HepG2 (cell line): ENCODE measurements around the gene CCBE1. TPM values are rescaled to one million over a fixed set of nuclear protein-coding genes. Genes with fewer than 3 reads are reported as not detected.

Experiments
- ATAC-seq: fragments of 200-7000 bp; cut with Tn5 transposase; 3 replicates; pipeline ENCODE4 v1.9.1; 2020; ENCODE audit warnings: mild to moderate bottlenecking, moderate library complexity
- BruUV-seq: library from RNA; stranded (reverse); fragments of 400-500 nt; replicated peaks from 2 replicates; lab custom pipeline; 2021; lab: Mats Ljungman, UMichigan
- CTCF ChIA-PET: fragments of 300-600 bp; formaldehyde crosslinking; extraction: SDS; loops from one replicate; lab custom pipeline; 2021; ENCODE audit warnings: low total read pairs, inconsistent platforms, low intra/inter-chr PET ratio; lab: Yijun Ruan, JAX
- POLR2A ChIA-PET: fragments of 350-600 bp; sonication (Branson Sonifier 250); formaldehyde crosslinking; loops from one replicate; lab custom pipeline; 2020; ENCODE audit warnings: antibody characterized with exemption, inconsistent platforms; lab: Yijun Ruan, JAX
- DNase-seq: peaks from one replicate; pipeline ENCODE4 v3.0.0-alpha.2; 2015; ENCODE audit warnings: low spot score
- FAIRE-seq: peaks from 3 replicates; lab custom pipeline; 2011; peaks lifted over from hg19 to GRCh38; lab: Jason Lieb, UNC
- H2AFZ ChIP-seq: one replicate; pipeline ENCODE4 v1.6.1; 2011; ENCODE audit warnings: low read length, inconsistent platforms
- H3K27ac ChIP-seq: fragments of 300-600 bp; 3 replicates; pipeline ENCODE4 v1.8.0; 2011; ENCODE audit warnings: mixed run types, mild to moderate bottlenecking, mixed read lengths, low read length, inconsistent platforms; ENCODE audit not compliant: insufficient read depth; ENCODE audit errors: extremely low read length
- H3K27me3 ChIP-seq, 2 experiments: fragments of 200-600 bp in 1 of 2; 2 replicates in 1 of 2; 3 replicates in 1 of 2; pipeline versions ENCODE4 v1.6.0 to v1.8.0; 2011; ENCODE audit warnings: low read length in 2 of 2, mild to moderate bottlenecking in 2 of 2, moderate library complexity in 2 of 2, inconsistent platforms in 1 of 2; ENCODE audit not compliant: insufficient read depth in 2 of 2, control insufficient read depth in 1 of 2
- H3K36me3 ChIP-seq, 2 experiments: fragments of 200-600 bp in 1 of 2; replicated peaks in 1 of 2; 2 replicates in 1 of 2; 3 replicates in 1 of 2; pipeline versions ENCODE4 v1.5.1 to v1.8.0; 2011; ENCODE audit warnings: low read length in 2 of 2, inconsistent platforms in 1 of 2; ENCODE audit not compliant: insufficient read depth in 2 of 2, control insufficient read depth in 1 of 2
- H3K4me1 ChIP-seq: 2 replicates; pipeline ENCODE4 v1.5.1; 2012; ENCODE audit warnings: low read length, inconsistent platforms; ENCODE audit not compliant: insufficient read depth
- H3K4me2 ChIP-seq: 2 replicates; pipeline ENCODE4 v1.6.0; 2011; ENCODE audit warnings: low read depth, low read length, inconsistent platforms
- H3K4me3 ChIP-seq, 3 experiments: fragments of 200-600 bp in 1 of 3; sonication (generic), shearing (Covaris generic) in 1 of 3; replicated peaks in 1 of 3; 2 replicates each; pipeline ENCODE4 v1.5.1; 2011 to 2016; ENCODE audit warnings: low read length in 3 of 3, inconsistent platforms in 2 of 3, low read depth in 2 of 3, mild to moderate bottlenecking in 2 of 3, control low read depth in 1 of 3, mixed read lengths in 1 of 3; ENCODE audit not compliant: insufficient read depth in 1 of 3
- H3K79me2 ChIP-seq: one replicate; pipeline ENCODE4 v1.6.1; 2011; ENCODE audit warnings: low read length, inconsistent platforms; ENCODE audit not compliant: insufficient read depth
- H3K9ac ChIP-seq: 2 replicates; pipeline ENCODE4 v1.6.0; 2011; ENCODE audit warnings: mild to moderate bottlenecking, low read depth, low read length, inconsistent platforms; ENCODE audit not compliant: insufficient read depth
- H3K9me3 ChIP-seq: 2 replicates; pipeline ENCODE4 v1.5.1; 2012; ENCODE audit warnings: mild to moderate bottlenecking, low read length
- H4K20me1 ChIP-seq: 2 replicates; pipeline ENCODE4 v1.6.0; 2011; ENCODE audit warnings: inconsistent platforms, mild to moderate bottlenecking, low read length, moderate library complexity; ENCODE audit not compliant: insufficient read depth
- BORCS8-MEF2B ChIP-seq: sonication (generic); formaldehyde crosslinking; IDR thresholded peaks from 2 replicates; pipeline ENCODE4 v1.8.0; 2022; ENCODE audit warnings: mild to moderate bottlenecking, missing genetic modification reagents
- ETV6 ChIP-seq: sonication (generic); formaldehyde crosslinking; conservative IDR thresholded peaks from 2 replicates; pipeline ENCODE4 v1.4.0; 2020; ENCODE audit warnings: missing genetic modification reagents
- KLF6 ChIP-seq: IDR thresholded peaks from 2 replicates; pipeline ENCODE4 v1.8.0; 2016; ENCODE audit warnings: missing biosample characterization, missing genetic modification reagents
- MED8 ChIP-seq: sonication (generic); formaldehyde crosslinking; IDR thresholded peaks from 2 replicates; pipeline ENCODE4 v1.8.1; 2023; ENCODE audit warnings: mild to moderate bottlenecking, missing genetic modification reagents; ENCODE audit not compliant: insufficient replicate concordance
- RARG ChIP-seq: sonication (generic); formaldehyde crosslinking; IDR thresholded peaks from 2 replicates; pipeline ENCODE4 v1.4.0; 2020; ENCODE audit warnings: low read depth, mild to moderate bottlenecking, missing genetic modification reagents
- SOX13 ChIP-seq, 3 experiments: fragments of 450-650 bp in 1 of 3; sonication (generic) in 1 of 3; formaldehyde crosslinking in 1 of 3; IDR thresholded peaks in 2 of 3; conservative IDR thresholded peaks in 1 of 3; 2 replicates each; pipeline versions ENCODE4 v1.5.0 to v1.6.1; 2016 to 2020; ENCODE audit warnings: antibody characterized with exemption in 1 of 3, mild to moderate bottlenecking in 1 of 3, missing compliant biosample characterization in 1 of 3, missing genetic modification reagents in 1 of 3, moderate library complexity in 1 of 3
- ZFY ChIP-seq: sonication (generic); formaldehyde crosslinking; IDR thresholded peaks from 2 replicates; pipeline ENCODE4 v1.4.0; 2020; ENCODE audit warnings: missing genetic modification reagents
- ZNF296 ChIP-seq: sonication (generic); formaldehyde crosslinking; conservative IDR thresholded peaks from 2 replicates; pipeline ENCODE4 v1.5.0; 2020; ENCODE audit warnings: mild to moderate bottlenecking, missing genetic modification reagents
- ZNF772 ChIP-seq: sonication (generic); formaldehyde crosslinking; IDR thresholded peaks from 2 replicates; pipeline ENCODE4 v1.5.0; 2020; ENCODE audit warnings: mild to moderate bottlenecking, missing genetic modification reagents
- ZNF776 ChIP-seq: sonication (generic); formaldehyde crosslinking; IDR thresholded peaks from 2 replicates; pipeline ENCODE4 v1.4.0; 2020; ENCODE audit warnings: mild to moderate bottlenecking, missing genetic modification reagents
- ZSCAN20 ChIP-seq: sonication (generic); formaldehyde crosslinking; IDR thresholded peaks from 2 replicates; pipeline ENCODE4 v1.4.0; 2020; ENCODE audit warnings: missing genetic modification reagents, mild to moderate bottlenecking, borderline replicate concordance
- WGBS: methylation state at CpG from one replicate; pipeline ENCODE4 v1.1.6; 2017; ENCODE audit warnings: low lambda C conversion rate; 5-methylcytosine and 5-hydroxymethylcytosine counted together
- in situ Hi-C: cut with HindIII; loops from 2 replicates; pipeline ENCODE4 v1.10.0; 2017; ENCODE audit warnings: low pct_unique_long_range_greater_than_20kb; ENCODE audit not compliant: extremely low pct_ligation_motif_present
- intact Hi-C: fragments of 100-400 bp; cut with micrococcal nuclease; formaldehyde crosslinking; loops from one replicate; pipeline ENCODE4 v1.10.0; 2022; ENCODE audit not compliant: unreplicated experiment
- polyA plus RNA-seq, 8 experiments: library from polyadenylated mRNA; depleted of rRNA in 3 of 8; stranded (reverse) in 7 of 8; unstranded in 1 of 8; fragments of >200 nt; fragmentation: Illumina TruSeq in 4 of 8; extraction: Trizol in 4 of 8; gene quantifications; 2 replicates each; pipeline versions ENCODE4 v1.2.1 to v1.2.3, GENCODE V29; 2011 to 2016; ENCODE audit warnings: low read depth in 4 of 8, missing spikeins in 1 of 8, mixed read lengths in 1 of 8; ENCODE audit not compliant: insufficient read depth in 1 of 8
- total RNA-seq, 5 experiments: library from RNA; depleted of rRNA; stranded (reverse); fragments of >200 nt; fragmentation: Illumina TruSeq; extraction: Trizol; gene quantifications; 2 replicates each; pipeline ENCODE4 v1.2.3, GENCODE V29; 2016; ENCODE audit warnings: low read depth in 1 of 5
- TF ChIP-seq, protein P1 (sequence below): fragments of 450-650 bp; IDR thresholded peaks from 2 replicates; pipeline ENCODE4 v1.6.1; 2016
- TF ChIP-seq, protein P2 (sequence below): sonication (generic); formaldehyde crosslinking; conservative IDR thresholded peaks from 2 replicates; pipeline ENCODE4 v1.4.0; 2020; ENCODE audit warnings: missing genetic modification reagents

CCBE1 gene
- total and polyA plus RNA-seq, 2 of the 13 experiments (the other 11 are each of a cell fraction or from before 2014, with no cell fraction given): not detected

DNA sequence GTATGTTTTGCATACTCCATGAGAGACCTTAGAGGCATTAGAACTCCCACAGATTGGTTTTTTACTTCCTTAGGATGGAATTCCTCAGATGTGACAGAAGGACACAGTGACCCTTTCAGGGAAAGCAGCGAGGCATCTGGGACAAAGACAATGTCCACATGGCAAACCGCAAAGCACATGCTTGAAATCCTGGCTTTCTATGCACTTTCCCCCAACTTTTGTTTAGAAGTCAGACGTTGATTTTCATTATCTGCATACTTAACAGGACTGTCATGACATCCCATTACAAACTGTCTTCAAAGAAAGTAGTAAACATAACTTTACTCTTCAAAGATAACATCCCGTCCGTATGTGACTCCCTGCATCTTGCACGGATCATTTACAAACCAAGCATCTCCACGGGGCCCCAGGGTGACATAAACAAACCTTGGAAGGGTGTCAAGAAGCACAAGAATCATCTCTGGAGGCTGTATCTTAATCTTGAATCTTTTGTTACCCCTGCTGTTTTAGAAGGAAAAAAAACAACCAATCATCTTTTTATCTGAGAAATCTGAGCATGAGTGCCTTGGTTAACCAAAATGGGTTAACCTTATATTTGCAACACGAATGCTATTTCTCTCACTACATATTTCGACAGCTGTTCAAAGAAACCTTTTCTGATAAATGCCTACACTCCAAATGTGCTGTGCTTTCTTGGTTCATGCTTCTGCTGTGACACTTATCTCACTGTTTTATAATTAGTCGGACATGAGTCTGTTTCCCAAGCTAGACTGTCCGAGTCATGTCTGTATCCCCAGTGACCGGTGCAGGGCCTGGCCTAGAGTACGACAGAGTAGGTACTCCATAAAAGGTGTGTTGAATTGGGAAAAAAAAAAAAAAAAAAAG, 90.8 kb downstream of the CCBE1 start:
- Histone ChIP-seq H3K79me2 (no peaks in the 10 kb centered on the region), H4K20me1 (no peaks in the 10 kb centered on the region), H3K27me3 (peaks cover 0 to 2% of the 10 kb centered on the region in 2 experiments; a peak in 1 of 5 replicates), H3K4me1 (no peaks in the 10 kb centered on the region), H3K9me3 (no peaks in the 10 kb centered on the region), H2AFZ (no peak overlapping the region), H3K27ac (no peak overlapping the region), H3K36me3 (no peaks in the 10 kb centered on the region), H3K4me2 (no peak overlapping the region), H3K9ac (no peak overlapping the region), H3K4me3 (no peak overlapping the region)
- FAIRE-seq (no peak), DNase-seq (no peak), ATAC-seq (no peak)
- ChIA-PET POLR2A (no interaction called here), CTCF (no interaction called here)
- in situ Hi-C loops (no loop called here), intact Hi-C loops (no loop called here)
- 22% methylated on average over 13 of the region's 13 CpGs for WGBS
- no peak for TF ChIP-seq RARG
- TF ChIP-seq, protein P1, sequence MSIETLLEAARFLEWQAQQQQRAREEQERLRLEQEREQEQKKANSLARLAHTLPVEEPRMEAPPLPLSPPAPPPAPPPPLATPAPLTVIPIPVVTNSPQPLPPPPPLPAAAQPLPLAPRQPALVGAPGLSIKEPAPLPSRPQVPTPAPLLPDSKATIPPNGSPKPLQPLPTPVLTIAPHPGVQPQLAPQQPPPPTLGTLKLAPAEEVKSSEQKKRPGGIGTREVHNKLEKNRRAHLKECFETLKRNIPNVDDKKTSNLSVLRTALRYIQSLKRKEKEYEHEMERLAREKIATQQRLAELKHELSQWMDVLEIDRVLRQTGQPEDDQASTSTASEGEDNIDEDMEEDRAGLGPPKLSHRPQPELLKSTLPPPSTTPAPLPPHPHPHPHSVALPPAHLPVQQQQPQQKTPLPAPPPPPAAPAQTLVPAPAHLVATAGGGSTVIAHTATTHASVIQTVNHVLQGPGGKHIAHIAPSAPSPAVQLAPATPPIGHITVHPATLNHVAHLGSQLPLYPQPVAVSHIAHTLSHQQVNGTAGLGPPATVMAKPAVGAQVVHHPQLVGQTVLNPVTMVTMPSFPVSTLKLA: peak; percentile 33; the same call in 1 of the 2 replicates
- BruUV-seq: no TSS peak

DNA sequence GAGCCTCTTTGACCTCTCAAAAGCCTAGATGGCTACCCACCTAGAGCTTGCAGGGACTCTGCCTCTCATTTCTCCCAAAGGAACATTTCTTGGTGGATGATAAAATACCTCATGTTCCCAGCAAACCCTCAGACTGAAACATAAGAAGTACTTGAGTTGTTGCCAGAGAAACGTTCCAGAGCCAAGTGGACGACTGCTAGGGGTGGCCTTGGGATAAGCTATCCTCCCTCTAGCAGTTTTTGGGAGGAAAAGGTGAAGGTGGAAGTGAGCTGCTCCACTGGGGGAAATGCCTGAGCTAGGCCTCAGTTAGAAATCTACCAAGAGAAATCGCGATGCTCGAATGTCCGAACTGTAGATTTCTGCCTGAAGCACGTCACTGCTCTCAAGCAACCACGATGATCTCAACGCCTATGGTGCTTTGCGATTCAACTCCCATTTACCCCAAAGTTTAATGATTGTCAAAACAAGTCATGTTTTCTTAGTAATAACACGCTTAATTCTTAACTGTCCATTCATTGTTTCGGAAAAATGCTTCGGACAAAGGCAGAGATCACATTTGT, 91.5 kb downstream of the CCBE1 start:
- CTCF ChIA-PET: no interaction called here
- no peak for TF ChIP-seq ZNF776 (CRISPR knock-in tag)
- TF ChIP-seq BORCS8-MEF2B: no peak
- TF ChIP-seq ZSCAN20 (CRISPR knock-in tag): no peak
- TF ChIP-seq ZNF296: no peak
- TF ChIP-seq MED8 (CRISPR knock-in tag): no peak
- TF ChIP-seq, protein P2, sequence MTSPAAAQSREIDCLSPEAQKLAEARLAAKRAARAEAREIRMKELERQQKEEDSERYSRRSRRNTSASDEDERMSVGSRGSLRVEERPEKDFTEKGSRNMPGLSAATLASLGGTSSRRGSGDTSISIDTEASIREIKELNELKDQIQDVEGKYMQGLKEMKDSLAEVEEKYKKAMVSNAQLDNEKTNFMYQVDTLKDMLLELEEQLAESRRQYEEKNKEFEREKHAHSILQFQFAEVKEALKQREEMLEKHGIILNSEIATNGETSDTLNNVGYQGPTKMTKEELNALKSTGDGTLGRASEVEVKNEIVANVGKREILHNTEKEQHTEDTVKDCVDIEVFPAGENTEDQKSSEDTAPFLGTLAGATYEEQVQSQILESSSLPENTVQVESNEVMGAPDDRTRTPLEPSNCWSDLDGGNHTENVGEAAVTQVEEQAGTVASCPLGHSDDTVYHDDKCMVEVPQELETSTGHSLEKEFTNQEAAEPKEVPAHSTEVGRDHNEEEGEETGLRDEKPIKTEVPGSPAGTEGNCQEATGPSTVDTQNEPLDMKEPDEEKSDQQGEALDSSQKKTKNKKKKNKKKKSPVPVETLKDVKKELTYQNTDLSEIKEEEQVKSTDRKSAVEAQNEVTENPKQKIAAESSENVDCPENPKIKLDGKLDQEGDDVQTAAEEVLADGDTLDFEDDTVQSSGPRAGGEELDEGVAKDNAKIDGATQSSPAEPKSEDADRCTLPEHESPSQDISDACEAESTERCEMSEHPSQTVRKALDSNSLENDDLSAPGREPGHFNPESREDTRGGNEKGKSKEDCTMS (CRISPR knock-in tag): no peak
- TF ChIP-seq SOX13 (IDR thresholded peaks at IDR 0.05): no peak
- no peak for TF ChIP-seq SOX13 (CRISPR knock-in tag; conservative IDR thresholded peaks at IDR 0.05 in 1 of 2, IDR thresholded peaks at IDR 0.05 in 1 of 2)
- no peak for TF ChIP-seq ZFY
- no peak for TF ChIP-seq ETV6
- TF ChIP-seq ZNF772 (CRISPR knock-in tag): no peak
- no peak for TF ChIP-seq KLF6 (CRISPR knock-in tag)

More for the DNA sequence above, 91.5 kb downstream of the CCBE1 start:
- Histone ChIP-seq H3K9ac (no peak overlapping the region), H3K36me3 (no peaks in the 10 kb centered on the region), H2AFZ (no peak overlapping the region), H3K27ac (no peak overlapping the region), H3K9me3 (no peaks in the 10 kb centered on the region; the same call in 1 of the 2 replicates), H3K27me3 (peaks cover 0 to 1% of the 10 kb centered on the region in 2 experiments; a peak in 1 of 5 replicates), H3K4me3 (no peak overlapping the region), H4K20me1 (no peaks in the 10 kb centered on the region), H3K79me2 (no peaks in the 10 kb centered on the region), H3K4me2 (no peak overlapping the region), H3K4me1 (no peaks in the 10 kb centered on the region)
- no peak for DNase-seq
- intact Hi-C loops (no loop called here), in situ Hi-C loops (no loop called here)
- POLR2A ChIA-PET: no interaction called here
- BruUV-seq: no TSS peak
- ATAC-seq: no peak
- 41% methylated on average over 13 of the region's 13 CpGs for WGBS
- FAIRE-seq: no peak
